ENCODE data around the gene LVRN.

The LVRN gene

DNA sequence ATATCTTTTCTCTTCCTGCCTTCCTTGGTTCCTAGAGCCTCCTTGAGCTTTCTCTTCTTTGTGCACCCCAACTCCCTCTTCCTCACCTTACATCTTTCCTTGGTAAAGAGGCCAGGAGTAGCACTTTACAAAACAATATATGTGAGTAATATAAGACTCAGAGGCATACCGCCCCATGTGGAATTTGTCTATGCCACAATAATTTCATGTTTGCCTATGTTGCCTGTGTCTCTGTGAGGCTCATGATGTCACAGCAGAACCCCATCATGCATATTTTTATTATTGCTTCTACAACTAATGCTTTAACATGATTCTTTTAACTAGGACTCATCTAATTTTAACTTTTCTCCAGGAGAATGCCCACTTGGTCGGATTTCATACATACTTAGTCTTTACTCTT, 15.0 kb upstream of the LVRN start:
- Histone ChIP-seq H3K4me3 (ENCODE audit: low read depth in 1 of 2, low read length in 2 of 2) (no peak overlapping the region), H4K20me1 (ENCODE audit: insufficient read depth, low read length) (no peaks in the 10 kb centered on the region), H3K36me3 (ENCODE audit: insufficient read depth, low read length) (no peaks in the 10 kb centered on the region), H3K79me2 (ENCODE audit: insufficient read depth, low read length) (no peaks in the 10 kb centered on the region), H3K4me1 (ENCODE audit: insufficient read depth, low read length) (no peaks in the 10 kb centered on the region), H3K4me2 (ENCODE audit: insufficient read depth, low read length) (no peak overlapping the region), H3K9ac (ENCODE audit: low read depth, low read length) (no peak overlapping the region), H3K9me3 (ENCODE audit: insufficient read depth, low read length, severe bottlenecking) (no peaks in the 10 kb centered on the region), H3K27me3 (ENCODE audit: insufficient read depth, low read length, poor library complexity) (no peaks in the 10 kb centered on the region), H3K27ac (ENCODE audit: low read length) (no peak overlapping the region), H2AFZ (ENCODE audit: low read depth, low read length) (no peak overlapping the region)
- DNase-seq: no peak
- no peak for TF ChIP-seq EZH2 (IDR thresholded peaks at IDR 0.05; ENCODE audit: borderline replicate concordance, low read depth, low read length, severe bottlenecking)
- TF ChIP-seq, protein P1, sequence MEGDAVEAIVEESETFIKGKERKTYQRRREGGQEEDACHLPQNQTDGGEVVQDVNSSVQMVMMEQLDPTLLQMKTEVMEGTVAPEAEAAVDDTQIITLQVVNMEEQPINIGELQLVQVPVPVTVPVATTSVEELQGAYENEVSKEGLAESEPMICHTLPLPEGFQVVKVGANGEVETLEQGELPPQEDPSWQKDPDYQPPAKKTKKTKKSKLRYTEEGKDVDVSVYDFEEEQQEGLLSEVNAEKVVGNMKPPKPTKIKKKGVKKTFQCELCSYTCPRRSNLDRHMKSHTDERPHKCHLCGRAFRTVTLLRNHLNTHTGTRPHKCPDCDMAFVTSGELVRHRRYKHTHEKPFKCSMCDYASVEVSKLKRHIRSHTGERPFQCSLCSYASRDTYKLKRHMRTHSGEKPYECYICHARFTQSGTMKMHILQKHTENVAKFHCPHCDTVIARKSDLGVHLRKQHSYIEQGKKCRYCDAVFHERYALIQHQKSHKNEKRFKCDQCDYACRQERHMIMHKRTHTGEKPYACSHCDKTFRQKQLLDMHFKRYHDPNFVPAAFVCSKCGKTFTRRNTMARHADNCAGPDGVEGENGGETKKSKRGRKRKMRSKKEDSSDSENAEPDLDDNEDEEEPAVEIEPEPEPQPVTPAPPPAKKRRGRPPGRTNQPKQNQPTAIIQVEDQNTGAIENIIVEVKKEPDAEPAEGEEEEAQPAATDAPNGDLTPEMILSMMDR (IDR thresholded peaks at IDR 0.05; ENCODE audit: borderline replicate concordance, extremely low read depth, low read length, poor library complexity, severe bottlenecking): no peak
- no peak for ATAC-seq (ENCODE audit: insufficient read depth, low read depth)

DNA sequence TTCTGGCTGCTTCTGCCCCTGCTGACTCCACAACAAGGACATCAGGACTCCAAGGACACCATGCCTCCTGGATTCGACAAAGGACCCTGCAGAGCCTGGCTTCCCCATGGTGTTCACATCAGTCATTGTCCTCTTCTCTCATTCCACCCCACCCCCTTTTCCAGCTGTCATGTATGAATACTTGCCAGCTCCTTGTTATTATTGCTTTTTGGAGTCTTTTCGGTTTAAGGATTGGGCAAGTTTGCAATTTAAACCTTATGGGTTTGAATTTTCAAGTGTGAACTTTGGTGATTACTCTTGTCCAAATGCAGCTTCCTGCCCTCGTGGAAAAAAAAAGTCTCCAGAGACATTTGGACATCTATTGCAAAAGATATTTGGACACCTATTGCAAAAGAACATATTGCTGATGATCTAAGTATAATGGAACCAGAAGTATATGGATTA, 14.2 kb upstream of the LVRN start:
- no peak overlapping the region for H3K4me2 ChIP-seq (ENCODE audit: insufficient read depth, low read length)
- ATAC-seq (ENCODE audit: insufficient read depth, low read depth): no peak
- H3K27me3 ChIP-seq (ENCODE audit: insufficient read depth, low read length, poor library complexity): no peaks in the 10 kb centered on the region
- no peak overlapping the region for H2AFZ ChIP-seq (ENCODE audit: low read depth, low read length)
- no peak overlapping the region for H3K27ac ChIP-seq (ENCODE audit: low read length)
- H3K4me3 ChIP-seq (ENCODE audit: low read depth in 1 of 2, low read length in 2 of 2): no peak overlapping the region
- no peak for DNase-seq
- no peaks in the 10 kb centered on the region for H4K20me1 ChIP-seq (ENCODE audit: insufficient read depth, low read length)
- no peak overlapping the region for H3K9ac ChIP-seq (ENCODE audit: low read depth, low read length)
- no peaks in the 10 kb centered on the region for H3K9me3 ChIP-seq (ENCODE audit: insufficient read depth, low read length, severe bottlenecking)
- H3K79me2 ChIP-seq (ENCODE audit: insufficient read depth, low read length): no peaks in the 10 kb centered on the region
- H3K36me3 ChIP-seq (ENCODE audit: insufficient read depth, low read length): no peaks in the 10 kb centered on the region
- no peak for TF ChIP-seq EZH2 (IDR thresholded peaks at IDR 0.05; ENCODE audit: borderline replicate concordance, low read depth, low read length, severe bottlenecking)
- TF ChIP-seq, protein P1 (IDR thresholded peaks at IDR 0.05; ENCODE audit: borderline replicate concordance, extremely low read depth, low read length, poor library complexity, severe bottlenecking): no peak
- no peaks in the 10 kb centered on the region for H3K4me1 ChIP-seq (ENCODE audit: insufficient read depth, low read length)

DNA sequence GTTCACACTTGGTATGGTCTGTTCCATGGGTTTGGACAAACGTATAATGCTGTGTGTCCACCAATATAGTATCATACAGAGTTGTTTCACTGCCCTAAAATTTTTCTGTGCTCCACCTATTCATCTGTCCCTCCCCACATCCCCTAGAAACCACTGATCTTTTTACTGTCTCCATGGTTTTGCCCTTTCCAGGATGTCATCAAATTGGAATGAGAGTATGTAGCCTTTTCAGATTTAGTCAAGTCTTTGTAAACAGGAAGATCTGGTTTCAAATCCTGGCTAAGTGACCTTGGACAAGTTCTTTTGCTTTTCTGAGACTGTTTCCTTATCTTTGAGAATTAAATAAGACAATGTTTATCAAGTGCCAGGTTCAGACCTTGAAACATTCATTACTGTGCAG, 13.2 kb upstream of the LVRN start:
- Histone ChIP-seq H3K9ac (ENCODE audit: low read depth, low read length) (no peak overlapping the region), H3K4me3 (ENCODE audit: low read depth in 1 of 2, low read length in 2 of 2) (no peak overlapping the region), H2AFZ (ENCODE audit: low read depth, low read length) (no peak overlapping the region), H3K27ac (ENCODE audit: low read length) (no peak overlapping the region), H3K36me3 (ENCODE audit: insufficient read depth, low read length) (no peaks in the 10 kb centered on the region), H3K79me2 (ENCODE audit: insufficient read depth, low read length) (no peaks in the 10 kb centered on the region), H4K20me1 (ENCODE audit: insufficient read depth, low read length) (no peaks in the 10 kb centered on the region), H3K27me3 (ENCODE audit: insufficient read depth, low read length, poor library complexity) (no peaks in the 10 kb centered on the region), H3K4me1 (ENCODE audit: insufficient read depth, low read length) (no peaks in the 10 kb centered on the region), H3K4me2 (ENCODE audit: insufficient read depth, low read length) (no peak overlapping the region), H3K9me3 (ENCODE audit: insufficient read depth, low read length, severe bottlenecking) (no peaks in the 10 kb centered on the region)
- no peak for DNase-seq
- ATAC-seq (ENCODE audit: insufficient read depth, low read depth): no peak
- TF ChIP-seq, protein P1 (IDR thresholded peaks at IDR 0.05; ENCODE audit: borderline replicate concordance, extremely low read depth, low read length, poor library complexity, severe bottlenecking): no peak

DNA sequence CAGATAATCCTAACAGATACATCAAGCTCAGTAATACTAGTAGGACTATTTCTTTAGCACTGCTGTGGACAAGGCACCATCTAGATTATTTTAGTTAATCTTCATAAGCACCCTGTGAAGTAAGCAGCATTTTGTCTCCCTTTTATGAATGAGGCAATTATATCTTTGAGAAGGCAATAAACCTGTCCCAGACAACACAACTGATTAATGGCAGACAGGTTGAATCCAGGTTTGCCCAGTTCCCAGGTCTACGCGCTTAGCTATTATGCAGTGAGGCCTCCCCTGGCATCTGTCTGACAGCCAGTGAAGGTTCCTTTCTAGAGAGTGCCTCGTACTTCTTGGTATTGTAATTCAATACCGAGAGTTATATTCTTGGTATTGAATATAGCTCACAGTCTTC, 9.7 kb upstream of the LVRN start:
- DNase-seq: no peak
- no peak overlapping the region for H2AFZ ChIP-seq (ENCODE audit: low read depth, low read length)
- no peaks in the 10 kb centered on the region for H4K20me1 ChIP-seq (ENCODE audit: insufficient read depth, low read length)
- no peak for TF ChIP-seq EZH2 (IDR thresholded peaks at IDR 0.05; ENCODE audit: borderline replicate concordance, low read depth, low read length, severe bottlenecking)
- TF ChIP-seq, protein P1 (IDR thresholded peaks at IDR 0.05; ENCODE audit: borderline replicate concordance, extremely low read depth, low read length, poor library complexity, severe bottlenecking): no peak
- H3K27me3 ChIP-seq (ENCODE audit: insufficient read depth, low read length, poor library complexity): no peaks in the 10 kb centered on the region
- H3K4me3 ChIP-seq (ENCODE audit: low read depth in 1 of 2, low read length in 2 of 2): no peak overlapping the region
- no peaks in the 10 kb centered on the region for H3K9me3 ChIP-seq (ENCODE audit: insufficient read depth, low read length, severe bottlenecking)
- no peak overlapping the region for H3K27ac ChIP-seq (ENCODE audit: low read length)
- no peak overlapping the region for H3K4me2 ChIP-seq (ENCODE audit: insufficient read depth, low read length)
- no peak overlapping the region for H3K9ac ChIP-seq (ENCODE audit: low read depth, low read length)
- no peaks in the 10 kb centered on the region for H3K79me2 ChIP-seq (ENCODE audit: insufficient read depth, low read length)
- no peaks in the 10 kb centered on the region for H3K4me1 ChIP-seq (ENCODE audit: insufficient read depth, low read length)
- no peaks in the 10 kb centered on the region for H3K36me3 ChIP-seq (ENCODE audit: insufficient read depth, low read length)
- ATAC-seq (ENCODE audit: insufficient read depth, low read depth): no peak
